SU-DHL-6 (cell line): ENCODE data around the gene TRIB2.

ENCODE experiments used
- H2AFZ ChIP-seq: fragments of 200-600 bp; sonication (generic); 2 replicates; pipeline ENCODE4 v1.6.1; 2014; ENCODE audit warnings: low read depth, mild to moderate bottlenecking, moderate library complexity, mixed read lengths, antibody characterized with exemption, low read length; ENCODE audit not compliant: severe bottlenecking
- H3F3A ChIP-seq: fragments of 200-600 bp; shearing (Covaris generic); 2 replicates; pipeline ENCODE4 v1.6.0; 2016; ENCODE audit warnings: antibody characterized with exemption, mild to moderate bottlenecking; ENCODE audit not compliant: insufficient read depth
- H3K27ac ChIP-seq: fragments of 200-600 bp; sonication (generic); 2 replicates; pipeline ENCODE4 v1.5.1; 2016; ENCODE audit warnings: low read depth, mild to moderate bottlenecking, low read length, moderate library complexity, mixed read lengths
- H3K27me3 ChIP-seq: fragments of 200-600 bp; sonication (generic), shearing (Covaris generic); 2 replicates; pipeline ENCODE4 v1.6.0; 2014; ENCODE audit warnings: mild to moderate bottlenecking, low read length
- H3K36me3 ChIP-seq: fragments of 200-600 bp; sonication (generic); 2 replicates; pipeline ENCODE4 v1.6.1; 2014; ENCODE audit warnings: mild to moderate bottlenecking, low read length, mixed read lengths
- H3K4me2 ChIP-seq: fragments of 300-600, 200-600 bp; shearing (Covaris generic), sonication (generic); 2 replicates; pipeline ENCODE4 v1.6.0; 2014; ENCODE audit warnings: low read length, low read depth, mild to moderate bottlenecking; ENCODE audit not compliant: poor library complexity, severe bottlenecking
- H3K4me3 ChIP-seq: fragments of 200-600 bp; sonication (generic); 2 replicates; pipeline ENCODE4 v1.5.1; 2014; ENCODE audit warnings: antibody characterized with exemption, low read length, mild to moderate bottlenecking, mixed read lengths; ENCODE audit not compliant: insufficient read depth, poor library complexity, severe bottlenecking
- H3K79me2 ChIP-seq: fragments of 200-600 bp; sonication (generic); 2 replicates; pipeline ENCODE4 v1.6.1; 2014; ENCODE audit warnings: mild to moderate bottlenecking, low read length, moderate library complexity; ENCODE audit not compliant: insufficient read depth
- H3K9ac ChIP-seq: fragments of 200-600 bp; sonication (generic); 2 replicates; pipeline ENCODE4 v1.7.0; 2014; ENCODE audit warnings: mild to moderate bottlenecking, low read length
- H3K9me2 ChIP-seq: fragments of 200-600 bp; sonication (generic); replicated peaks from 2 replicates; pipeline ENCODE4 v1.6.1; 2014; ENCODE audit warnings: low read length; ENCODE audit not compliant: insufficient read depth
- H3K9me3 ChIP-seq: fragments of 200-600 bp; sonication (generic); 2 replicates; pipeline ENCODE4 v1.6.1; 2014; ENCODE audit warnings: low read length, mixed read lengths; ENCODE audit not compliant: insufficient read depth
- H4K20me1 ChIP-seq: fragments of 200-600 bp; sonication (generic); 2 replicates; pipeline ENCODE4 v1.6.1; 2014; ENCODE audit warnings: low read depth, mild to moderate bottlenecking, antibody characterized with exemption, low read length, moderate library complexity, mixed read lengths
- EZH2phosphoT487 ChIP-seq: fragments of 200-600 bp; sonication (generic), shearing (Covaris generic); conservative IDR thresholded peaks from 2 replicates; pipeline ENCODE4 v1.6.1; 2018; ENCODE audit warnings: mild to moderate bottlenecking, antibody characterized with exemption, low read length, moderate library complexity, mixed read lengths
- TF ChIP-seq, protein P1 (sequence below): fragments of 200-600 bp; sonication (generic); IDR thresholded peaks from one replicate; pipeline ENCODE4 v1.5.1; 2017; ENCODE audit warnings: antibody characterized with exemption, mild to moderate bottlenecking, low read length, moderate library complexity; ENCODE audit not compliant: insufficient read depth, poor library complexity, severe bottlenecking

Gene TRIB2

DNA sequence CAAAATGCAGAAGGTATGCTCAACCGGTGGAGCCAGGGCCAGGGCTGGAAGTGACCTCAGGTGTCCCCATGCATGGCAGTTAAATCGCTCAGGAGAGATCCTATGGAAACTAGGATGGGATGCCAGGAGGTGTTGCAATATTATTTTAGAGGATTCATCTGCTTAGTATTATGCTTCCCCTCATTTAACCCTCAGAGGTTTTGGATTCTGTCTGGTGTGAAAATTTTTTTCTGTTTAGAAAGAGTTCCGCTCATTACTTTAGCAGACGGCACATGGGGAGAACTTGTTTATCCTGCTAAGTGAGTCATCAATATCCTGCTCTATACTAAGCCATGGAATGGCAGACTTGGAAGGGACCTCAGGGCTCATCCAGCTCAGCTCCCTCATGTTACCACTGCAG, 42.5 kb downstream of the TRIB2 start:
- TF ChIP-seq, protein P1, sequence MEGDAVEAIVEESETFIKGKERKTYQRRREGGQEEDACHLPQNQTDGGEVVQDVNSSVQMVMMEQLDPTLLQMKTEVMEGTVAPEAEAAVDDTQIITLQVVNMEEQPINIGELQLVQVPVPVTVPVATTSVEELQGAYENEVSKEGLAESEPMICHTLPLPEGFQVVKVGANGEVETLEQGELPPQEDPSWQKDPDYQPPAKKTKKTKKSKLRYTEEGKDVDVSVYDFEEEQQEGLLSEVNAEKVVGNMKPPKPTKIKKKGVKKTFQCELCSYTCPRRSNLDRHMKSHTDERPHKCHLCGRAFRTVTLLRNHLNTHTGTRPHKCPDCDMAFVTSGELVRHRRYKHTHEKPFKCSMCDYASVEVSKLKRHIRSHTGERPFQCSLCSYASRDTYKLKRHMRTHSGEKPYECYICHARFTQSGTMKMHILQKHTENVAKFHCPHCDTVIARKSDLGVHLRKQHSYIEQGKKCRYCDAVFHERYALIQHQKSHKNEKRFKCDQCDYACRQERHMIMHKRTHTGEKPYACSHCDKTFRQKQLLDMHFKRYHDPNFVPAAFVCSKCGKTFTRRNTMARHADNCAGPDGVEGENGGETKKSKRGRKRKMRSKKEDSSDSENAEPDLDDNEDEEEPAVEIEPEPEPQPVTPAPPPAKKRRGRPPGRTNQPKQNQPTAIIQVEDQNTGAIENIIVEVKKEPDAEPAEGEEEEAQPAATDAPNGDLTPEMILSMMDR: no peak
- TF ChIP-seq EZH2phosphoT487: no peak
- H3F3A ChIP-seq: no peaks in the 10 kb centered on the region
- no peaks in the 10 kb centered on the region for H4K20me1 ChIP-seq
- no peaks in the 10 kb centered on the region for H3K9me3 ChIP-seq
- H3K9me2 ChIP-seq: no peaks in the 10 kb centered on the region
- no peak overlapping the region for H3K9ac ChIP-seq
- no peaks in the 10 kb centered on the region for H3K79me2 ChIP-seq
- no peak overlapping the region for H3K27ac ChIP-seq
- no peak overlapping the region for H3K4me2 ChIP-seq
- no peak overlapping the region for H3K4me3 ChIP-seq
- H3K27me3 ChIP-seq: no peaks in the 10 kb centered on the region
- no peak overlapping the region for H2AFZ ChIP-seq
- H3K36me3 ChIP-seq: no peaks in the 10 kb centered on the region

DNA sequence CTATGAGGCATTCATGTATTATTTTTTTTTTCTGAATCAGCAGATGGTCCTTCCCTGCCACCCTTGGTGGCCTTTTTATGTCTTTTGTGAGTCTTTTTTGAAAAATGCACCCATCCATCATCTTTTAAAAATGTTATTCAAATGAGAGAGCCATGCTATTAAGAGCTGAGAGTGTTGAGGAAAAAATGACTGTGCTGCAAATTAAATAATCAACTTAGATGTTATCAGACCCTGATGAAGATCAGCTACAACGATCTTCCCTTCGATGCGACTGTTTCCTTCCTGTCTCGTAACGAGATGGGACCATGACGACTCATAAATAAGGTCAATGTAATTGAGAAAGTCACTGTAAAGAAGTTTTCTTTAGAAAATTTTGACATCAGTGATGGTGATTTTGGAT, 44.4 kb downstream of the TRIB2 start:
- TF ChIP-seq EZH2phosphoT487: no peak
- TF ChIP-seq, protein P1: no peak
- Histone ChIP-seq H2AFZ (no peak overlapping the region), H3K27me3 (no peaks in the 10 kb centered on the region), H3K27ac (no peak overlapping the region), H4K20me1 (no peaks in the 10 kb centered on the region), H3K4me3 (no peak overlapping the region), H3K79me2 (no peaks in the 10 kb centered on the region), H3K9me2 (no peaks in the 10 kb centered on the region), H3K36me3 (no peaks in the 10 kb centered on the region), H3K9ac (no peak overlapping the region), H3F3A (no peaks in the 10 kb centered on the region), H3K4me2 (no peak overlapping the region), H3K9me3 (no peaks in the 10 kb centered on the region)

DNA sequence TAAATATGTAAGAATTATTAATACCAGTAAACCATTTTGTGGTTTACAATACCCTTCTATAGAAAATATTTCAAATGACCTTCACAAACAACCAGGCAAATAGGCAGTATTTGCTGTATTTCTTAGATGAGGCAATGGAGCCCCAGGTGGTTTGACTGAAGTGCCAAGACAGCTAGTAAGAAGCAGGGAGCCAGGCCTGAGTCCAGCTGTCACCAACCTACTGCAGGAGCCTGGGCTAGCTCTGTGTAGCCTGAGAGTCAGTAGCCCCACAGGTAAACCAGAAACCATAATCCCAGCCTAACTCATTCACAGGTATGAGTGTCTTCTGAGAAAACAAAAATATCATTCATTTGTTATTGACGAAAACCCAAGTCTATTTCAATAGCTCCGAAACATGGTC, 45.6 kb downstream of the TRIB2 start:
- TF ChIP-seq EZH2phosphoT487: no peak
- TF ChIP-seq, protein P1: no peak

More for the DNA sequence above, 45.6 kb downstream of the TRIB2 start:
- no peaks in the 10 kb centered on the region for H3K27me3 ChIP-seq
- H3K9me2 ChIP-seq: no peaks in the 10 kb centered on the region
- no peaks in the 10 kb centered on the region for H4K20me1 ChIP-seq
- H2AFZ ChIP-seq: no peak overlapping the region
- H3K4me2 ChIP-seq: no peak overlapping the region
- H3K36me3 ChIP-seq: no peaks in the 10 kb centered on the region
- no peak overlapping the region for H3K4me3 ChIP-seq
- H3K27ac ChIP-seq: no peak overlapping the region
- H3K79me2 ChIP-seq: no peaks in the 10 kb centered on the region
- no peaks in the 10 kb centered on the region for H3K9me3 ChIP-seq
- H3F3A ChIP-seq: no peaks in the 10 kb centered on the region
- no peak overlapping the region for H3K9ac ChIP-seq
